Thymus (tissue), 11 donors: ENCODE results near the gene ITGB2. TPM values are rescaled to one million over a fixed set of nuclear protein-coding genes. Genes with fewer than 3 reads are reported as not detected.

Experiments used
- DNase-seq, 9 donors: peaks; one replicate each; pipeline ENCODE4 v3.0.0-alpha.2; 2013; ENCODE audit warnings: low spot score in 9 of 9, low read depth in 6 of 9, missing footprints in 1 of 9
- H3K27ac ChIP-seq, 2 donors: one replicate each; pipeline ENCODE4 v1.5.1; 2013; ENCODE audit warnings: control low read depth in 1 of 2, low read depth in 1 of 2, low read length in 1 of 2, mild to moderate bottlenecking in 1 of 2, moderate library complexity in 1 of 2
- H3K27me3 ChIP-seq, 2 donors: one replicate each; pipeline ENCODE4 v1.5.1; 2013; ENCODE audit warnings: low read length in 1 of 2; ENCODE audit not compliant: control insufficient read depth in 2 of 2, insufficient read depth in 1 of 2
- H3K36me3 ChIP-seq, 2 donors: one replicate each; pipeline ENCODE4 v1.5.1; 2013; ENCODE audit warnings: low read length in 1 of 2, mild to moderate bottlenecking in 1 of 2, moderate library complexity in 1 of 2; ENCODE audit not compliant: control insufficient read depth in 2 of 2, insufficient read depth in 2 of 2
- H3K4me1 ChIP-seq, 2 donors: one replicate each; pipeline ENCODE4 v1.5.1; 2013; ENCODE audit warnings: low read length in 2 of 2; ENCODE audit not compliant: control insufficient read depth in 2 of 2, insufficient read depth in 2 of 2
- H3K4me3 ChIP-seq, 2 donors: one replicate each; pipeline ENCODE4 v1.5.1; 2013; ENCODE audit warnings: low read length in 2 of 2, control low read depth in 1 of 2, mild to moderate bottlenecking in 1 of 2
- H3K9me3 ChIP-seq, 2 donors: one replicate each; pipeline ENCODE4 v1.5.1; 2013; ENCODE audit warnings: low read length in 1 of 2, mild to moderate bottlenecking in 1 of 2; ENCODE audit not compliant: control insufficient read depth in 2 of 2, insufficient read depth in 1 of 2
- whole genome bisulfite sequencing: extraction: QIAGEN DNeasy Blood & Tissue Kit; methylation state at CpG from one replicate; pipeline ENCODE4 v1.1.7; 2013; 5-methylcytosine and 5-hydroxymethylcytosine counted together
- polyA plus RNA-seq: library from polyadenylated mRNA; stranded (reverse); fragments of 200-250 nt; gene quantifications from one replicate; pipeline ENCODE4 v1.2.3, GENCODE V29; 2013
- total RNA-seq: library from RNA; stranded (reverse); fragments of 120-200 nt; gene quantifications from one replicate; pipeline ENCODE4 v1.2.4, GENCODE V29; 2013
- donor health status: healthy.

The ITGB2 gene
- total and polyA plus RNA-seq, 2 donors, result 104 to 134 TPM

GRCh38 chr21:44944596-44944995 is 23.9 kb upstream of the ITGB2 start:
- H3K36me3 ChIP-seq, result peaks cover 33 to 41% of the 10 kb centered on the region in 2 donors

GRCh38 chr21:44943686-44944550 is 23.2 kb upstream of the ITGB2 start:
- peaks cover 33 to 41% of the 10 kb centered on the region in 2 donors for H3K36me3 ChIP-seq
- no peak overlapping the region for H3K4me3 ChIP-seq
- H3K27me3 ChIP-seq, result no peaks in the 10 kb centered on the region
- peaks cover 14 to 37% of the 10 kb centered on the region in 2 donors for H3K4me1 ChIP-seq
- no peak for DNase-seq
- no peak overlapping the region for H3K27ac ChIP-seq
- WGBS, result 98% methylated on average over 24 of the region's 24 CpGs
- peaks cover 0 to 3% of the 10 kb centered on the region in 2 donors for H3K9me3 ChIP-seq

More at GRCh38 chr21:44944596-44944995, 23.9 kb upstream of the ITGB2 start:
- Histone ChIP-seq H3K27ac (no peak overlapping the region), H3K9me3 (peaks cover 0 to 3% of the 10 kb centered on the region in 2 donors), H3K27me3 (no peaks in the 10 kb centered on the region), H3K4me3 (no peak overlapping the region), H3K4me1 (peaks cover 10 to 31% of the 10 kb centered on the region in 2 donors)
- 97% methylated on average over 10 of the region's 10 CpGs for WGBS
- no peak for DNase-seq

- H3K27ac ChIP-seq, result no peak overlapping the region
- peaks cover 17 to 40% of the 10 kb centered on the region in 2 donors for H3K4me1 ChIP-seq
- H3K4me3 ChIP-seq, result no peak overlapping the region
- 96% methylated on average over 15 of the region's 15 CpGs for WGBS
- H3K27me3 ChIP-seq, result no peaks in the 10 kb centered on the region
- H3K9me3 ChIP-seq, result peaks cover 0 to 3% of the 10 kb centered on the region in 2 donors
- H3K36me3 ChIP-seq, result peaks cover 33 to 41% of the 10 kb centered on the region in 2 donors
- DNase-seq, result no peak
These were observed 22.4 kb upstream of the ITGB2 start for GRCh38 chr21:44943005-44943685.

- peaks cover 33 to 40% of the 10 kb centered on the region in 2 donors for H3K36me3 ChIP-seq
- no peak overlapping the region for H3K4me3 ChIP-seq
- H3K27me3 ChIP-seq, result no peaks in the 10 kb centered on the region
- H3K27ac ChIP-seq, result no peak overlapping the region
- peaks cover 17 to 40% of the 10 kb centered on the region in 2 donors for H3K4me1 ChIP-seq
- H3K9me3 ChIP-seq, result peaks cover 0 to 3% of the 10 kb centered on the region in 2 donors
- 61% methylated on average over 2 of the region's 2 CpGs for WGBS
- DNase-seq, result no peak
These were observed 21.9 kb upstream of the ITGB2 start for GRCh38 chr21:44942566-44942965.

- Histone ChIP-seq H3K4me1 (peaks cover 17 to 39% of the 10 kb centered on the region in 2 donors), H3K27me3 (no peaks in the 10 kb centered on the region), H3K27ac (no peak overlapping the region), H3K9me3 (peaks cover 0 to 3% of the 10 kb centered on the region in 2 donors), H3K4me3 (no peak overlapping the region), H3K36me3 (peaks cover 23 to 31% of the 10 kb centered on the region in 2 donors)
- 97% methylated on average over 8 of the region's 8 CpGs for WGBS
- no peak for DNase-seq
These were observed 20.9 kb upstream of the ITGB2 start for GRCh38 chr21:44941567-44941966.

- under 1% methylated on average over 53 of the region's 53 CpGs for WGBS
- Histone ChIP-seq H3K36me3 (peaks cover 15 to 22% of the 10 kb centered on the region in 2 donors), H3K27ac (peak overlapping the region in 1 of 2 donors; percentile 72), H3K9me3 (no peaks in the 10 kb centered on the region), H3K4me1 (peaks cover 19 to 38% of the 10 kb centered on the region in 2 donors), H3K4me3 (peak overlapping the region; percentile 84 to 96), H3K27me3 (no peaks in the 10 kb centered on the region)
- DNase-seq, result peak in 1 of 9 donors; percentile 50
These were observed 19.5 kb upstream of the ITGB2 start for GRCh38 chr21:44940116-44940631.

- DNase-seq, result peak in 6 of 9 donors; percentile 60 to 89 (median 76)
These were observed 18.9 kb upstream of the ITGB2 start, which contains the start of gene SLX9 for GRCh38 chr21:44939532-44940115. Gene SLX9 (plus strand): TSS chr21:44940029. CDS start chr21:44940058, 29 bp downstream.

GRCh38 chr21:44938772-44939531 is 18.3 kb upstream of the ITGB2 start:
- H3K4me3 ChIP-seq, result peak overlapping the region; percentile 84 to 96
- peaks cover 27 to 50% of the 10 kb centered on the region in 2 donors for H3K4me1 ChIP-seq
- H3K36me3 ChIP-seq, result peaks cover 3 to 10% of the 10 kb centered on the region in 2 donors
- H3K9me3 ChIP-seq, result no peaks in the 10 kb centered on the region
- WGBS, result 91% methylated on average over 18 of the region's 18 CpGs
- DNase-seq, result no peak
- no peaks in the 10 kb centered on the region for H3K27me3 ChIP-seq
- H3K27ac ChIP-seq, result no peak overlapping the region

More at GRCh38 chr21:44939532-44940115, 18.9 kb upstream of the ITGB2 start, which contains the start of gene SLX9:
- WGBS, result 2% methylated on average over 69 of the region's 69 CpGs
- peak within 1 kb of the TSS; percentile 42 to 72 for H3K27ac ChIP-seq
- peaks cover 24 to 44% of the 10 kb centered on the region in 2 donors for H3K4me1 ChIP-seq
- no peaks in the 10 kb centered on the region for H3K9me3 ChIP-seq
- H3K27me3 ChIP-seq, result no peaks in the 10 kb centered on the region
- H3K4me3 ChIP-seq, result peak within 1 kb of the TSS; percentile 84 to 96
- H3K36me3 ChIP-seq, result peaks cover 9 to 17% of the 10 kb centered on the region in 2 donors
